DMS79 (cell line): Measurements from ENCODE around the gene CD1B.
"Not testable (repeated sequence)": the region's sequence is repeated elsewhere in the genome, so short reads cannot be mapped to it uniquely, and the experiment has no call there.

Source experiments
- DNase-seq: peaks from one replicate; lab custom pipeline; 2025; lab: John Stamatoyannopoulos, UW

CD1B gene

GRCh38 chr1:158328426-158328825 is 2.9 kb downstream of the CD1B start:
- no peak for DNase-seq

DNA sequence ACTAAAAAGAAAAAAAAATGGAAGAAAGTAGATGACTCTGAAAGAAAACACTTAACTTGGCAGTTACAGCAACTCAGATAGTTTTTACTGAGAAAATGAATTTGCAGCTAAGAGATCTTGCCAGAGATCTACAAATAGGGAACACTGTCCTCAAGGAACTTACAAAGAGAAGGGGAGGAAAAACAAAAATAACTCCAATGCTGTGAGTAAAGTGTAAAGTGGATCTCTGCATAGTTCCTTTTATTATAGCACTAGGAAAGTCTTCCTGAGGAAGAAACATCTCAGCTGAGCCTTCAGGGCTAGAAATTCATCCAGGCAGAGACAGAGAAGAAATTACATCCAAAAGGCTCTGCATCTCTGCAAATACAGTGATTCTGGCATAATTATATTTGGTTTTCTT is 3.9 kb downstream of the CD1B start:
- no peak for DNase-seq

- no peak for DNase-seq
Observed at GRCh38 chr1:158324395-158324794, 6.9 kb downstream of the CD1B start.

- no peak for DNase-seq
Observed at GRCh38 chr1:158323866-158324265, 7.5 kb downstream of the CD1B start.

DNA sequence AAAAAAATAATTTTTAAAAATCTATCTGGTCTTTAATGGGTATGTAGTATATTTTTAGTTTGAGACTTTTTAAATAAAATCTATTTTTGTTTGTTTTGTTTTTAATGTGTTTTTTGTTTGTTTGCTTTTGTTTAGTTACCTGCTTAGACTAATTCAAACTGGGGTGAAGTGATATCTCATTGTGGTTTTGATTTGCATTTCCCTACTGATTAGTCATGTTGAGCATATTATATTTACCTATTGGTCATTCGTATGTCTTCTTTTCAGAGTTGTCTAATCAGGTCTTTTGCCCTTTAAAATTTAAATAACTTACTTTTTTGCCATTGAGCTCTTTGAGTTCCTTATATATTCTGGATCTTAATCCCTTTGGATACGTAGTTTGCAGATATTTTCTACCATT is 20.3 kb downstream of the CD1B start:
- no peak for DNase-seq

DNA sequence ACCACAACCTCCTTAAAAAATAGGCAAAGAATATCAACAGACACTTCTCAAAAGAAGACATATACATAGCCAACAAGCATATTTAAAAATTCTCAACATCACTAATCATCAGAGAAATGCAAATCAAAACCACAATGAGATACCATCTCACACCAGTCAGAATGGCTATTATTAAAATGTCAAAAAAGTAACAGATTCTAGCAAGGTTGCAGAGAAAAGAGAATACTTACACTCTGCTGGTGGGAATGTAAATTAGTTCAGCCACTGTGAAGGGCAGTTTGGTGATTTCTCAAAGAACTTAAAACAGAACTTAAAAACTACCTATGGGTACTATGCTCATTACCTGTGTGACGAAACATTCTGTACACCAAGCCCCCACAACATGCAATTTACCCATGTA is 20.7 kb downstream of the CD1B start:
- DNase-seq = no peak

DNA sequence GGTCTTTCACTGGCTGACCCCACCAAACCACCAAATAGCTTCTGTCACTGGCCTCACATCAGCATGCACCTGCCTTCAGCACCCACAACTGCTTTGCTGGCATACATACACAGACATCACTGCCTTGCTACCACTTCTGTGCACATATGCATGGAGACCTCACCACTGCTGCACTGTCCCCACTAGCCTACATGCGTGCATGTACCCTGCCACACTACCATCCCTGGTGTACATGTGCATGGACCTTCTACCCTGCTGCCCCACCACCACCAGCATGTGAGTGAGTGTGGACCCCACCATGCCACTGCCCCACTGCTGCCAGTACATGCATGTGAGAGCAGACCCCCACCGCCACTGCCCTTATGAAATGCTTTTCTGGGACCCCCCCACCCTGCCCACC is 35.5 kb downstream of the CD1B start:
- no peak for DNase-seq

DNA sequence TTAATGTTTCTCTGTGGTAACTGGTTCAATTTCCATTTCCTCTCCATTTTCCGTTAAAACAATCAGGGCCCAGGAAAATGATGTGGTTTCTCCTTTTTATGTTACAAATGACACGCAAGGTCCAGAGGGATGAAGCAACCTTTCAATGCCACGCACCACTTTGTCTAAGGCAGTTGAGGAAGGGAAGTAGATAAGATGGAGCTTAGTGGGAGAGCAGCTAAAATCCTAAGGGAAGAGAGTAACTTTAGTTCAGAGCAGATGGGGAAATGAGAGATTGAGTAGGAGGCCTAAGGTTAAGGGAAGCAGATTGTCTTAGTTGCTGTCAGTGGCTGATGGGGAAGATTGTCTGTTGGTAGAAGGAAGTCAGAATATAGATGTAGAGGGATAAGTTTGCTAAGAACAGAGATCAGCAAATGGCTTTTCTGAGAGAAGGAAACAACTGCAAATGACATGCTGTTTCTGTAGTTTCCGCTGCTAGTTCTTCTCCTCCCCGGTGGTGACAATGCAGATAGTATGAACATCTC is 40.9 kb downstream of the CD1B start:
- no peak for DNase-seq

- no peak for DNase-seq
Observed at GRCh38 chr1:158289811-158290210, 41.5 kb downstream of the CD1B start, which contains the start of gene CD1C. Gene CD1C, plus strand, starts transcription at chr1:158289923. Its CDS starts 142 bp downstream, at chr1:158290065.

- no peak for DNase-seq
Observed at GRCh38 chr1:158286941-158287346, 44.4 kb downstream of the CD1B start.

- DNase-seq = no peak
Observed at GRCh38 chr1:158286487-158286886, 44.8 kb downstream of the CD1B start.

- no peak for DNase-seq
Observed at GRCh38 chr1:158285756-158286241, 45.5 kb downstream of the CD1B start.

DNA sequence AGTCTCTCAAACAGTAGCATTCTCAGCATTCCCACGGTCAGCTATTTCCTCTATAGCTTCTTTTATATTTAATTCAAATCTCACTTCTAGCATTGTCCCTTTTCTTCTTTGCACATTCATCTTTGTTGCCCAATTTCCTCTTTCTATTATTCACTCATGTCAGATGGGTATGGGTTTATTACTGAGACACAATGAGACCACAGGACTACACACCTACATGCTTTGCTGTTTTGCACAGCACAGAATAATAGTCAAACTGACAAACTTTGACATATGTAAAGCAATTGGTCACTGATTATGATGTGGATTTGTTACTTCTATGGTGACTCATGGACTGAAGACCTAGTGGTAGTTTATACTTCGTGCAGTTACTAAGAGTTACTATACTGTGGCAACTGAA is 47.4 kb downstream of the CD1B start:
- no peak for DNase-seq

DNA sequence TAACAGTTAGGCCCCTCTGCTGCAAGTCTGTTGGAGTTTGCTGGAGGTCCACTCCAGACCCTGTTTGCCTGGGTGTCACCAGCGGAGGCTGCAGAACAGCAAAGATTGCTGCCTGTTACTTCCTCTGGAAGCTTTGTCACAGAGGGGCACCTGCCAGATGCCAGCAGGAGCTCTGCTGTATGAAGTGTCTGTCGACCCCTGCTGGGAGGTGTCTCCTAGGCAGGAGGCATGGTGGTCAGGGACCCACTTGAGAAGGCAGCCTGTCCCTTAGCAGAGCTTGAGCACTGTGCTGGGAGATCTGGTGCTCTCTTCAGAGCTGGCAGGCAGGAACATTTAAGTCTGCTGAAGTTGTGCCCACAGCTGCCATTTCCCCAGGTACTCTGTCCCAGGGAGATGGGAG is 48.9 kb downstream of the CD1B start:
- not testable (repeated sequence) for DNase-seq
